HG03575 (cell line): Measurements from ENCODE around the gene SETX.

Experiments used
- ATAC-seq: cut with Tn5 transposase; IDR thresholded peaks from one replicate; pipeline ENCODE4 v1.9.1; 2021; ENCODE audit not compliant: unreplicated experiment, insufficient number of reproducible peaks, low FRiP score; ENCODE audit errors: extremely low read depth

The SETX gene

GRCh38 chr9:132233138-132233537 is 121.6 kb downstream of the SETX start:
- ATAC-seq, result no peak

GRCh38 chr9:132232522-132232921 is 122.3 kb downstream of the SETX start:
- ATAC-seq, result no peak

GRCh38 chr9:132231019-132231701 is 123.6 kb downstream of the SETX start:
- ATAC-seq, result no peak

GRCh38 chr9:132230605-132231004 is 124.2 kb downstream of the SETX start:
- no peak for ATAC-seq

- ATAC-seq, result no peak
Measured at GRCh38 chr9:132228062-132228461, 126.7 kb downstream of the SETX start.

- no peak for ATAC-seq
Measured at GRCh38 chr9:132226571-132227430, 128.0 kb downstream of the SETX start.

- ATAC-seq, result no peak
Measured at GRCh38 chr9:132224645-132225044, 130.1 kb downstream of the SETX start.

- no peak for ATAC-seq
Measured at GRCh38 chr9:132221941-132222340, 132.8 kb downstream of the SETX start.

- ATAC-seq, result no peak
Measured at GRCh38 chr9:132218208-132218607, 136.6 kb downstream of the SETX start.

- no peak for ATAC-seq
Measured at GRCh38 chr9:132216861-132217619, 137.7 kb downstream of the SETX start.

GRCh38 chr9:132214027-132214622 is 140.7 kb downstream of the SETX start:
- ATAC-seq, result no peak

GRCh38 chr9:132211570-132211969 is 143.2 kb downstream of the SETX start:
- ATAC-seq, result no peak
